ENCODE data around the gene ZNF366.

ZNF366 gene

GRCh38 chr5:72503888-72504491 lies 3.2 kb downstream of the ZNF366 start:
- H3K9ac ChIP-seq (ENCODE audit: low read length): no peak overlapping the region
- no peak overlapping the region for H3K4me3 ChIP-seq (ENCODE audit: low read length)
- no peaks in the 10 kb centered on the region for H3K4me1 ChIP-seq (ENCODE audit: control insufficient read depth, insufficient read depth, low read length)

GRCh38 chr5:72501488-72501887 lies 5.7 kb downstream of the ZNF366 start:
- Histone ChIP-seq H3K9me3 (ENCODE audit: control insufficient read depth, low read length) (no peaks in the 10 kb centered on the region), H3K9ac (ENCODE audit: low read length) (no peak overlapping the region), H3K27me3 (ENCODE audit: control insufficient read depth, insufficient read depth, low read length) (no peaks in the 10 kb centered on the region), H3K36me3 (ENCODE audit: control insufficient read depth, insufficient read depth, low read length) (no peaks in the 10 kb centered on the region), H3K4me1 (ENCODE audit: control insufficient read depth, insufficient read depth, low read length) (no peaks in the 10 kb centered on the region), H3K4me3 (ENCODE audit: low read length) (no peak overlapping the region)

More at GRCh38 chr5:72503888-72504491, 3.2 kb downstream of the ZNF366 start:
- no peaks in the 10 kb centered on the region for H3K27me3 ChIP-seq (ENCODE audit: control insufficient read depth, insufficient read depth, low read length)
- H3K9me3 ChIP-seq (ENCODE audit: control insufficient read depth, low read length): no peaks in the 10 kb centered on the region
- no peaks in the 10 kb centered on the region for H3K36me3 ChIP-seq (ENCODE audit: control insufficient read depth, insufficient read depth, low read length)

- no peaks in the 10 kb centered on the region for H3K4me1 ChIP-seq (ENCODE audit: control insufficient read depth, insufficient read depth, low read length)
- no peaks in the 10 kb centered on the region for H3K27me3 ChIP-seq (ENCODE audit: control insufficient read depth, insufficient read depth, low read length)
- no peaks in the 10 kb centered on the region for H3K36me3 ChIP-seq (ENCODE audit: control insufficient read depth, insufficient read depth, low read length)
- H3K4me3 ChIP-seq (ENCODE audit: low read length): no peak overlapping the region
- H3K9me3 ChIP-seq (ENCODE audit: control insufficient read depth, low read length): no peaks in the 10 kb centered on the region
- H3K9ac ChIP-seq (ENCODE audit: low read length): no peak overlapping the region
Observed at GRCh38 chr5:72499730-72500129, 7.5 kb downstream of the ZNF366 start.

- Histone ChIP-seq H3K9me3 (ENCODE audit: control insufficient read depth, low read length) (no peaks in the 10 kb centered on the region), H3K27me3 (ENCODE audit: control insufficient read depth, insufficient read depth, low read length) (no peaks in the 10 kb centered on the region), H3K36me3 (ENCODE audit: control insufficient read depth, insufficient read depth, low read length) (no peaks in the 10 kb centered on the region), H3K9ac (ENCODE audit: low read length) (no peak overlapping the region), H3K4me1 (ENCODE audit: control insufficient read depth, insufficient read depth, low read length) (no peaks in the 10 kb centered on the region), H3K4me3 (ENCODE audit: low read length) (no peak overlapping the region)
Observed at GRCh38 chr5:72499090-72499489, 8.1 kb downstream of the ZNF366 start.

GRCh38 chr5:72498284-72498683 lies 8.9 kb downstream of the ZNF366 start:
- Histone ChIP-seq H3K36me3 (ENCODE audit: control insufficient read depth, insufficient read depth, low read length) (no peaks in the 10 kb centered on the region), H3K4me1 (ENCODE audit: control insufficient read depth, insufficient read depth, low read length) (no peaks in the 10 kb centered on the region), H3K4me3 (ENCODE audit: low read length) (no peak overlapping the region), H3K9me3 (ENCODE audit: control insufficient read depth, low read length) (no peaks in the 10 kb centered on the region), H3K27me3 (ENCODE audit: control insufficient read depth, insufficient read depth, low read length) (no peaks in the 10 kb centered on the region), H3K9ac (ENCODE audit: low read length) (no peak overlapping the region)

GRCh38 chr5:72497823-72498222 lies 9.4 kb downstream of the ZNF366 start:
- H3K9ac ChIP-seq (ENCODE audit: low read length): no peak overlapping the region
- H3K4me3 ChIP-seq (ENCODE audit: low read length): no peak overlapping the region
- no peaks in the 10 kb centered on the region for H3K4me1 ChIP-seq (ENCODE audit: control insufficient read depth, insufficient read depth, low read length)
- H3K36me3 ChIP-seq (ENCODE audit: control insufficient read depth, insufficient read depth, low read length): no peaks in the 10 kb centered on the region
- no peaks in the 10 kb centered on the region for H3K9me3 ChIP-seq (ENCODE audit: control insufficient read depth, low read length)
- no peaks in the 10 kb centered on the region for H3K27me3 ChIP-seq (ENCODE audit: control insufficient read depth, insufficient read depth, low read length)

GRCh38 chr5:72495410-72495809 lies 11.8 kb downstream of the ZNF366 start:
- H3K27me3 ChIP-seq (ENCODE audit: control insufficient read depth, insufficient read depth, low read length): no peaks in the 10 kb centered on the region
- no peak overlapping the region for H3K4me3 ChIP-seq (ENCODE audit: low read length)
- no peaks in the 10 kb centered on the region for H3K36me3 ChIP-seq (ENCODE audit: control insufficient read depth, insufficient read depth, low read length)
- H3K9me3 ChIP-seq (ENCODE audit: control insufficient read depth, low read length): no peaks in the 10 kb centered on the region
- no peak overlapping the region for H3K9ac ChIP-seq (ENCODE audit: low read length)
- H3K4me1 ChIP-seq (ENCODE audit: control insufficient read depth, insufficient read depth, low read length): no peaks in the 10 kb centered on the region

- no peaks in the 10 kb centered on the region for H3K4me1 ChIP-seq (ENCODE audit: control insufficient read depth, insufficient read depth, low read length)
- H3K9me3 ChIP-seq (ENCODE audit: control insufficient read depth, low read length): no peaks in the 10 kb centered on the region
- H3K27me3 ChIP-seq (ENCODE audit: control insufficient read depth, insufficient read depth, low read length): no peaks in the 10 kb centered on the region
- no peaks in the 10 kb centered on the region for H3K36me3 ChIP-seq (ENCODE audit: control insufficient read depth, insufficient read depth, low read length)
- H3K9ac ChIP-seq (ENCODE audit: low read length): no peak overlapping the region
- H3K4me3 ChIP-seq (ENCODE audit: low read length): no peak overlapping the region
Observed at GRCh38 chr5:72494623-72495124, 12.5 kb downstream of the ZNF366 start.

- no peak overlapping the region for H3K9ac ChIP-seq (ENCODE audit: low read length)
- H3K27me3 ChIP-seq (ENCODE audit: control insufficient read depth, insufficient read depth, low read length): no peaks in the 10 kb centered on the region
- no peaks in the 10 kb centered on the region for H3K4me1 ChIP-seq (ENCODE audit: control insufficient read depth, insufficient read depth, low read length)
- no peak overlapping the region for H3K4me3 ChIP-seq (ENCODE audit: low read length)
- no peaks in the 10 kb centered on the region for H3K9me3 ChIP-seq (ENCODE audit: control insufficient read depth, low read length)
- H3K36me3 ChIP-seq (ENCODE audit: control insufficient read depth, insufficient read depth, low read length): no peaks in the 10 kb centered on the region
Observed at GRCh38 chr5:72489536-72489935, 17.7 kb downstream of the ZNF366 start.

- Histone ChIP-seq H3K9me3 (ENCODE audit: control insufficient read depth, low read length) (no peaks in the 10 kb centered on the region), H3K9ac (ENCODE audit: low read length) (no peak overlapping the region), H3K4me1 (ENCODE audit: control insufficient read depth, insufficient read depth, low read length) (no peaks in the 10 kb centered on the region), H3K4me3 (ENCODE audit: low read length) (no peak overlapping the region), H3K27me3 (ENCODE audit: control insufficient read depth, insufficient read depth, low read length) (no peaks in the 10 kb centered on the region), H3K36me3 (ENCODE audit: control insufficient read depth, insufficient read depth, low read length) (no peaks in the 10 kb centered on the region)
Observed at GRCh38 chr5:72488756-72489155, 18.5 kb downstream of the ZNF366 start.

GRCh38 chr5:72487177-72487576 lies 20.0 kb downstream of the ZNF366 start:
- Histone ChIP-seq H3K27me3 (ENCODE audit: control insufficient read depth, insufficient read depth, low read length) (no peaks in the 10 kb centered on the region), H3K36me3 (ENCODE audit: control insufficient read depth, insufficient read depth, low read length) (no peaks in the 10 kb centered on the region), H3K4me1 (ENCODE audit: control insufficient read depth, insufficient read depth, low read length) (no peaks in the 10 kb centered on the region), H3K4me3 (ENCODE audit: low read length) (no peak overlapping the region), H3K9me3 (ENCODE audit: control insufficient read depth, low read length) (no peaks in the 10 kb centered on the region), H3K9ac (ENCODE audit: low read length) (no peak overlapping the region)

- Histone ChIP-seq H3K9ac (ENCODE audit: low read length) (no peak overlapping the region), H3K9me3 (ENCODE audit: control insufficient read depth, low read length) (no peaks in the 10 kb centered on the region), H3K4me3 (ENCODE audit: low read length) (no peak overlapping the region), H3K36me3 (ENCODE audit: control insufficient read depth, insufficient read depth, low read length) (no peaks in the 10 kb centered on the region), H3K27me3 (ENCODE audit: control insufficient read depth, insufficient read depth, low read length) (no peaks in the 10 kb centered on the region), H3K4me1 (ENCODE audit: control insufficient read depth, insufficient read depth, low read length) (no peaks in the 10 kb centered on the region)
Observed at GRCh38 chr5:72486371-72486770, 20.8 kb downstream of the ZNF366 start.

Measured in mucosa of stomach (tissue), 1 donor.